Ovary (tissue), 3 donors: ENCODE results near the gene CIB1.

ENCODE experiments used
- CTCF ChIP-seq, 3 donors: fragments of 450-650 bp in 2 of 3; fragments of 200-600 bp in 1 of 3; IDR thresholded peaks; one replicate each; pipeline versions ENCODE4 v1.5.1 to v1.8.0; 2016 to 2022; ENCODE audit warnings: antibody characterized with exemption in 3 of 3, mild to moderate bottlenecking in 1 of 3
- EP300 ChIP-seq: sonication (generic); formaldehyde crosslinking; IDR thresholded peaks from one replicate; pipeline ENCODE4 v1.6.1; 2017; ENCODE audit warnings: antibody characterized with exemption
- POLR2A ChIP-seq: fragments of 450-650 bp; IDR thresholded peaks from one replicate; pipeline ENCODE4 v1.6.1; 2017; ENCODE audit warnings: antibody characterized with exemption, mild to moderate bottlenecking, moderate library complexity
- donor health status: DM: no; HTN: no; CAD: no.

GRCh38 chr15:90209591-90209990, 24.1 kb downstream of the CIB1 start:
- TF ChIP-seq CTCF (IDR thresholded peaks at IDR 0.05) (no peak), POLR2A (no peak), EP300 (no peak)
